AML-193 (cell line): Measurements from ENCODE around the gene CEP131.

Experiments
- DNase-seq, 2 experiments: peaks; one replicate each; lab custom pipeline; 2025; lab: John Stamatoyannopoulos, UW

The CEP131 gene

DNA sequence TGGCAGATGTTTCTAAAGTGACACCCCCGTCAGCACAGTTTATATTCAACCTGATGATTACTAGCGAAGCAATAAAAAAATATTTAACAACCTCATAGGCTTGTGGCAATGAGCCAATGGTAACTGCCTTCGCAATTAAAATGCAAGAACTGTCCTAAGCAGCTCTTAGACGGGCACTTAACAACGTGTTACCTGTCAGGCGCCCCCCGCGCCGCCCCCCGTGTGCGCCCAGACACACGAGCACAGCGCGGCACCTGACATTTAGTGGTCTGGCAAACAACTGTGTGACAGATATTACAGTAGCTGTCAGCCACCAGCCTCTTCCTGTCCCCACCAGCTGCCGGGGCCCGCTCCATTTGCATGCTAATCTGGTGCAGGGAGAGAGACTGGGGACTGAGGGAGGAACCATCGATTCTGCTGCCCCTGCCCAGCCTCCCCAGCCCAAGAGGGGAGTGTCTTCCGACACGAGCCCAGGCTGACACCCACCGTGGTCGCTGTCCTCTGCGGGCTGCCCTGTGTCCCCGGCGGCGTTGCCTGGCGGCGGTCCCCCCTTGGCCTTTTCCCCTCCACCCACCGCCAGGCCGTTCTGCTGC lies 29.0 kb upstream of the CEP131 start:
- no peak for DNase-seq

GRCh38 chr17:81251094-81251708 lies 28.4 kb upstream of the CEP131 start:
- DNase-seq: no peak

DNA sequence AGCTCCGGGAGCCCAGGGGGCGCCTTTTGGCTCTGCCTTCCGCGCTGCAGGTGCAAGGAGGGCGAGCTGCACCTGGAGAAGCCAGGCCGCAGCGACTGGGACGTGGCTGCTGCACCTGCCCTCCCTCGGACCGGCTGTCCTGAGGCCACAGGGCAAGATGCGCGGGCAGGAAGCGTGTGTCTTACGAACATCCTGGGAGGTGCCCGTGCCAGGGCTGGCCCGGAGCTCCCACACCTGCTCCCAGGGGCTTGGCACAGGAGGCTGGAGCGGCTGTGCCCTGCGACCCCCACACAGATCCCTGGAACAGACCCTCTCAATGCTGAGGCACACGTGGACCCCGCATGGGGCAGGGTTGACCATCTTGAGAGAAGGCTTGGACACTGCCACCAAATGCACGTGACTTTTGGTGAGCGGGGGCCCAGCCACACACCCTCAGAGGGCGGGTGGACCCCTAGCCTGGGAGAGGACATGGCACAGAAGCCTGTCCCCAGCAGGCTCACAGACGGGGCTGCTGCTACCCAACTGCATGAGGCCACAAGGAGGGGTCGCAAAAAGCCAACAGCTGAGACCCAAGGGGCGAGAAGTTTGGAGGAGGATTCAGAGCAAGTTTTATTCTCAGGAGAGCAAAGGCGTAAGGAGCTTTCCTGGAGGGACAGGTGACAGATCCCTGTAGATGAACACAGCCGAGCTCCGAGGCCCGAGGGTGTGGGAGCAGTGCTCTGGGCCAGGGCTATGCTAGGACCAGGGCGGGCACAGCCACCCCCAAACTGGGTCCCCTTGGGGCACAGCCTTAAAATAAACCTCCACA lies 27.7 kb upstream of the CEP131 start:
- DNase-seq: no peak

- no peak for DNase-seq
Observed at GRCh38 chr17:81249223-81250040, 26.7 kb upstream of the CEP131 start.

DNA sequence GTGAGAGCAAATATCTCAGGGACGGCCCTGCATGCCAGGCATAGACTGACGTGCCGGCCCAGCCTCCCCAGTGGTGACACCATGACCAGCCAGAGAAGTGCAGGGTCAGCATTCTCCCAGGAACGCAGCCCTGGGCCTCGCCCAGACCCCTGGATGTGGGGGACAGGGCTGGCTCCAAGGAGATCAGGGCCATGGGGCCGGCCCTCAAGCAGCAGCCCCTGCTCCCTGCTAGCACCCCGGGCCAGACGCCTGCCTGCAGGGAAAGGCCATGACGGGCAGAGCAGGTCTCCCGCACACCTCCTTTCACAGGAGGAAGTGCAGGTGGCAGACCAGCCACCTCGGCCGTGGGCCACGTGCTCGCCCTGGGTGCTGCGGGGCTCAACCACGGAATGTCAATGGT lies 25.9 kb upstream of the CEP131 start:
- DNase-seq: no peak

DNA sequence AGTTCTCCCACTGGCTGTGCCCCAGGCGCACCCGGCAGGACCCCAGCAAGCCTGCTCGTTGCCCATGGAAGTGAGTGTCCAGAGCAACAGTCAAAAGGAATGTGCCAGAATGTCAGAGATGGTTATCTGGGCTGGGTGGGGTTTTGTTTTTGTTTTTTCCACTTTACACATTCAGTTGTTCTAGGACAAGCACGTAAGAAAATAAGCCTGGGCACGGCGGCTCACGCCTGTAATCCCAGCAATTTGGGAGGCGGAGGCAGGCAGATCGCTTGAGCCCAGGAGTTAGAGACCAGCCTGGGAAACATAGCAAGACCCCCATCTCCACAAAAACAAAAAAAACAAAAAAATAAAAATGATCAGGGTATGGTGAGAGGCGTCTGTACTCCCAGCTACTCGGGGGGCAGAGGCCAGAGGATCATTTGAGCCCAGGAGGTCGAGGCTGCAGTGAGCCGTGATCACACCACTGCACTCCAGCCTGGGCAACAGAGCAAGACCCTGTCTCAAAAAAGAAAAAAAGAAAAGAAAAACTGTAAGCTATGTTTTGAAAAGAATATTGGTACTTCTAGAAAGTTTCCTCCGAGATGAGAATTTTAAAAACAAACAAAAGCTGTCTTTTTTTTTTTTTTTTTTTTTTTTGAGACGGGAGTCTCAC lies 24.7 kb upstream of the CEP131 start:
- no peak for DNase-seq

DNA sequence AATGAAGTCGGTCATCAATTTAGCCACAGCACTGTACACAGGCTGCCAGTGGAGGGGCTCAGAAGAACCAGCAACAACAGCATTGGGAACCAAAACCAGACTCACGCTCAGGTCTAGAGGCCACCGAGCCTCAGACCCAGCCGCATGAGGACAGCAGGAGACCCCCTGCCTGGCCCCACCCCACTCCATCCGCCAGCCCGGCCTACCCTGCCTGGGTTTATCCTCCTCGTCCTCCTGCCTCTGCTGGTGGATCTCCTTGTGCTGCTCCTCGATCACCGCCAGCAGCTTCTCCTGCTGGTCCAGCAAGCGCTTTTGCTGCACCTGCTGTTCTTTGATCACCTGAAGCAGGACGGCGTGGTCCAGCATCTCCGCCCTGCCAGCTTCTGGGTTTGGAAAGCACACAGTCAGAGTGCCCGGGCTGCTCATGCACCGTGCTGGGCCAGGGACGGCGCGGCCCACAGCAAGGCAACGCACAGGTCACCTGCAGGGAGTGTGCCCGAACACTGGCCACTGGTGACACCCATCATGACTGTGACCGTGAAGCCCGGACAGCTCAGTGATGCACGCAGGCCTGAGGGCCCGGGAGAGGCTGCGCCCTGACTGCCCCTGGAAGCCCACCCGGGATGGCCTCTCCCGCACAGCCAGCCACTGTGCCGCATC lies 24.0 kb upstream of the CEP131 start:
- no peak for DNase-seq

DNA sequence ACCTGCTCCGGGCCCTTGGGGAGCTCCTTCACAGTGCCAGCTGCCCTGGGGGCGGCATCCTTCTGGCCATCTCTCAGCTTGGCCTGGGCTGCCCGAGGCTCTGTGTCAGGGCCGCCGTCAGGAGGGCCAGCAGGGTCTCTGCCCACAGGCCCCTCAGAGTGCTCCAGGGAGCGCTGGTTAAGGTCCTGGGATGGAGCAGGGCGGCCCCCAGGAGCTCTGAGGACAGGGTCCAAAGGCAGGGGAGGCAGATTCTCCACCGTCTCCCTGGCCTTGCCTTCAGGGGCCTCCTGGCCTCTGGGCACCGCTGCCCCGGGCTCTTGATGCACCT lies 23.5 kb upstream of the CEP131 start:
- no peak for DNase-seq

- DNase-seq: no peak
Observed at GRCh38 chr17:81245665-81246342, 23.0 kb upstream of the CEP131 start.

- no peak for DNase-seq
Observed at GRCh38 chr17:81245024-81245664, 22.4 kb upstream of the CEP131 start.

- no peak for DNase-seq
Observed at GRCh38 chr17:81244358-81245023, 21.7 kb upstream of the CEP131 start.

DNA sequence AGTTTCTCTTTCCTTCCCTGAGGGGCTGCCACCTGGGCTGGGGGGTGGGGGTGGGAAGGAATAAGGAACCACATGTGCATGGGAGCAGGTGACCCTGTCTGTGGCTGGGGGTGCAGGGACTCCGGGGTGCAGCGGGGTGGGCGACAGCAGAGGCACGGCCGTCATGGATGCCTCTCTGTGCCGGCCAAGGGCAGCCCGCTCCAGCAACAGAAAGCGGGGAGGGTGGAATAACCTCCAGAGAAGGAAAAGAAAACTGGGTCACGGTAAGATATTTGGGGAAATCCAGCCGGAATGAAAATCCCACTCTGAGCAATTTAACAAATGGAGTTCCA lies 20.5 kb upstream of the CEP131 start:
- DNase-seq: no peak

GRCh38 chr17:81242421-81243332 lies 19.9 kb upstream of the CEP131 start:
- no peak for DNase-seq

DNA sequence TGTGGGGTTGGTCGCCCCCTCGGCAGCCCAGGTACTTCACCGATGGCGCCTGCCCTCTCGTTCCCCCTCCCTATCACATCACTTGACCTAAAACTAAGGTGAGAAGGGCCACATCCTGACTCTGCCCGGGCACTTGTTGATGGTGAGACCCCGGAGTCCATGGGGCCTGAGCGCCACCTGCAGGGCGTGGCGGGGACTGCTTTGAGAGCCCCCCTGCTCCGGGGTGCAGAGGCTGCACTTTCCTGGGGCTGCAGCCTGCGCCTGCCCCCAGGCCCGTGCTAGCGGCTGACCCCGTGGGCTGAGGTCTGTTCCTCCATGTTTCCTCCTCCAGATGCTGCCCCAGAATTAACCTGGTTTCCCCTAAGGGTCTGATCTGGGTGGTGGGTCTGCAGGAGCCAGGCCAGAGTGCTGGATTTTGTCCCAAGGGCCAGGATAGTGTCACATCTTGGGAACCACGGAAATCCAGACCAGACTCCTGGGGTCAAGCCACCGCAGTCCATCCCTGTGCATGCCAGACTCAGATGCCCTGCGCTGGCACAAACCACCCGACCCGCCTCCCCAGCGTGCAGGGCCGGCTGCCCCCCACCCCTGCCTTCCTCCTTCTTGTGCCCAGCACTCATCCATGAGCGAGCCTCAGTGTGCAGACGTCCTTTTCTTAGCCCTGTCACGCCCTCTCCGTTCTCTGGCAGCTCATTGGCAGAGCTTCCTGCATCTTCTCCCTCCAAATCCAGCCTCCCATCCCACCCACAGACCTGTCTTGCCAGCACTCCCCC lies 19.1 kb upstream of the CEP131 start:
- DNase-seq: peak; percentile 43 to 50

DNA sequence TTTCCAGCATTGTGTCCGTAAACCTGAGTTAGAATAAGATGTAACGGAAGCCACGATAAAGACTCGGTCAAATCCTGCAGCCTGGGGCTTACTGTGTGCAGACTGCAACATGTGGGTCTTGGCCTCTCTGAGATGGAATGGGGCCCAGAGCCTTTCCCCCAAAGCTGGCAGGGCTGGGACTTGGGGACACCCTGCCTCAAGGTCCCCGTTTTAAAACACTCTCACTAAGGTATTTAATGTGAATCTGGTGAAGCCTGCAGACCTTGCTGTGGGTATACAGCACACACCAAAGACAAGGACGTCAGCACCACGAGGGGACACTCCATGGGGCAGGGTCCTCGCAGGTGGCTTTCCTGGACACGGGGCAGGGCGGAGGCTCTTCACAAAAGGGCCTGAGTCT lies 18.4 kb upstream of the CEP131 start:
- DNase-seq: no peak

GRCh38 chr17:81240761-81241160 lies 18.0 kb upstream of the CEP131 start:
- DNase-seq: no peak

- DNase-seq: no peak
Observed at GRCh38 chr17:81239714-81240555, 17.2 kb upstream of the CEP131 start.
